ENCODE results near the gene LINC00632.

The LINC00632 gene

DNA sequence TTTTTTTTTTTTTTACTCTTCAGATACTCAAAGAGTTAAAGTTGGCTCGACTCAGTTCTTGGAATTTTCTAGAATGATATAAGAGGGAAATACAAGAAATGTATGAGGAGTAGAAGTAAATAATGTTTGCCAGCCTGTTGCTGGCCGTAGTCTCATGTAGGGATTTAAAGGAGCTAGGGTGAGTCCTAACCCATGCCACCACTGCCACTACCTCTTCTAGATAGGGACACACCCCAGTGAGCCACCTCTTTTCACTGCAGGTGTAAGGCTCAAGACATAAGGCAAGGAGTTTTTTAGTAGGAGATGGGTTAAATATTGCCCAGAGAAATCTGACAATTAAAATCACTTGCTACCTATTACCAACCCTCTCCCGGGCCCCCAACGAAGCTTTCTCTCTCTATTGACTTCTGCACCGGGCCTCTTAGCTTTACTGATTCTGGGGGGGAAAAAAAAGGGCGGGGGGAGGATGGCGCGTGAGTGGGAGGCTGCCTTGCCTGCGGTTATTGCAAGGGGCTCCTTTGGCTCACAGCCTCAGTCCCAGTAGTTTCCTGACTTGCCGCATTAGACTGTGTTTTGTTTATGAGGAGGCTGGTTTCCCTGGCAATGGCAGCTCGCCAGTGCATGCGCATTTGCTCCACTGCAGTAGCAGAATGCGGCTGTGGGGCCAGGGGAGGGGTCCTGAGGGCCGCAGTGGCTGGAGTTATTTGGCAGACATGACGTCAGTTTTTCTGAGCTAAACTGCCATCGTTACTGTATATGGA, 3.0 kb downstream of the LINC00632 start:
- H3K27me3 ChIP-seq (ENCODE audit: control insufficient read depth, insufficient read depth, low read length, poor library complexity, severe bottlenecking) = no peaks in the 10 kb centered on the region
- H3K9me3 ChIP-seq (ENCODE audit: control insufficient read depth, low read length) = no peaks in the 10 kb centered on the region
- H3K4me3 ChIP-seq (ENCODE audit: insufficient read depth, low read depth, low read length) = no peak overlapping the region
- peaks cover 4% of the 10 kb centered on the region for H3K4me1 ChIP-seq (ENCODE audit: control insufficient read depth, insufficient read depth, low read length)
- peak overlapping the region; percentile 79 for H3K27ac ChIP-seq (ENCODE audit: insufficient read depth, low read depth, low read length, poor library complexity, severe bottlenecking)
- H3K36me3 ChIP-seq (ENCODE audit: control insufficient read depth, insufficient read depth, low read length) = no peaks in the 10 kb centered on the region
- 17 to 18% methylated on average over 9 to 16 of the region's 16 CpGs for WGBS, 2 experiments

DNA sequence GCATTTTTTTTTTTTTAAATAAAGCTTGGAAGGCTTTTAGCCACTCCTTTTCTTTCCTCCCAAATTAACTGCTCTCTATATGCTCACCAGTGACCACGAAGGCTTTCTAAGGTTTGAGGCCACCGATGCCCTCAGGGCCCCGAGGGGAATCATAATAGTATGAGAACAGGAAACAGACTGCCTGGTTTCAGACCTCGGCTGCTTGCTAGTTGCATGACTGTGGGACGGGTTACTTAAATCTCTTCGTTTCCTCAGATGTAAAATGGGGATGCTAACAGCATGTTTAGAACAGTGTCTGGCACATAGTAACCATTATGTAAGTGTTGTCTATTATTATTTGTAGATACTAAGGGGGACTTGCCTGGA, 3.6 kb downstream of the LINC00632 start:
- Histone ChIP-seq H3K27me3 (ENCODE audit: control insufficient read depth, insufficient read depth, low read length, poor library complexity, severe bottlenecking) (no peaks in the 10 kb centered on the region), H3K9me3 (ENCODE audit: control insufficient read depth, low read length) (no peaks in the 10 kb centered on the region), H3K27ac (ENCODE audit: insufficient read depth, low read depth, low read length, poor library complexity, severe bottlenecking) (peak overlapping the region; percentile 54), H3K4me3 (ENCODE audit: insufficient read depth, low read depth, low read length) (no peak overlapping the region), H3K36me3 (ENCODE audit: control insufficient read depth, insufficient read depth, low read length) (no peaks in the 10 kb centered on the region), H3K4me1 (ENCODE audit: control insufficient read depth, insufficient read depth, low read length) (peaks cover 4% of the 10 kb centered on the region)
- WGBS, 2 experiments = 72 to 73% methylated on average over 6 of the region's 6 CpGs

DNA sequence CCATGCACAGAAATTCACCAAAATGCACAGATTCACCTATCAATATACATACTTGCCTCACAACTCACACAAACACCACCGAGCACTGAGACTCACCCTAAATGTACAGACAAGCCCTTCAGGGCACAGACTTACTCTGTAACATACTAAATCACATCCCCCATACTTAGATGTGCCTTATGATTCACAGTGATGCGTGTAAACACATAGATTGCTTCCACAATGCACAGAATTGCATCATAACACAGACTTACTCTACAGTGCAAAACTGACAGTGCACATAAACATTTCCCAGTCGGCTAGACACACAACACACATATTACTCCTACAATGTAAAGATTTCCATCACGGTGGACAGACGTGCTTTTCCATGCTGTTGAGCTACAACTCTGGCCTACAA, 6.2 kb downstream of the LINC00632 start:
- no peak overlapping the region for H3K27ac ChIP-seq (ENCODE audit: insufficient read depth, low read depth, low read length, poor library complexity, severe bottlenecking)
- no peaks in the 10 kb centered on the region for H3K9me3 ChIP-seq (ENCODE audit: control insufficient read depth, low read length)
- WGBS, 2 experiments = 91 to 93% methylated on average over 5 of the region's 5 CpGs
- no peaks in the 10 kb centered on the region for H3K36me3 ChIP-seq (ENCODE audit: control insufficient read depth, insufficient read depth, low read length)
- no peaks in the 10 kb centered on the region for H3K27me3 ChIP-seq (ENCODE audit: control insufficient read depth, insufficient read depth, low read length, poor library complexity, severe bottlenecking)
- no peak overlapping the region for H3K4me3 ChIP-seq (ENCODE audit: insufficient read depth, low read depth, low read length)
- H3K4me1 ChIP-seq (ENCODE audit: control insufficient read depth, insufficient read depth, low read length) = peaks cover 4% of the 10 kb centered on the region

DNA sequence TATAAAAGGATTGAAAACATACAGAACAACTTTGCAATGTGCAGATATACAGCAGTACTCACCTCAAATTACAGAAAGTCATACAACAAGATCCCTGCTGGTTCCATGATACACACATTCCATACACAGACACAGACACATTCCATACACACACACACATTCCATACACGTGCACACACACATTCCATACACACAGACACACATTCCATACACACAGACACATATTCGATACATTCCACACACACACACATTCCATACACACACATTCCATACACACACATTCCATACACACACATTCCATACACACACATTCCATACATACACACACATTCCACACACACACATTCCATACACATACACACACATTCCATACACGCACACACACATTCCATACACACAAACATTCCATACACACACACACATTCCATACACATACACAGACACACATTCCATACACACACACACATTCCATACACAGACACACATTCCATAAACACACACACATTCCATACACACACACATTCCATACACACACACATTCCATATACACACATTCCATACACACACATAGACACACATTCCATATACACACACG, 13.7 kb downstream of the LINC00632 start:
- Histone ChIP-seq H3K4me3 (ENCODE audit: insufficient read depth, low read depth, low read length) (no peak overlapping the region), H3K27me3 (ENCODE audit: control insufficient read depth, insufficient read depth, low read length, poor library complexity, severe bottlenecking) (no peaks in the 10 kb centered on the region), H3K27ac (ENCODE audit: insufficient read depth, low read depth, low read length, poor library complexity, severe bottlenecking) (peak overlapping the region; percentile 79), H3K9me3 (ENCODE audit: control insufficient read depth, low read length) (no peaks in the 10 kb centered on the region), H3K36me3 (ENCODE audit: control insufficient read depth, insufficient read depth, low read length) (no peaks in the 10 kb centered on the region), H3K4me1 (ENCODE audit: control insufficient read depth, insufficient read depth, low read length) (no peaks in the 10 kb centered on the region)
- 45 to 51% methylated on average over 4 of the region's 4 CpGs for WGBS, 2 experiments

DNA sequence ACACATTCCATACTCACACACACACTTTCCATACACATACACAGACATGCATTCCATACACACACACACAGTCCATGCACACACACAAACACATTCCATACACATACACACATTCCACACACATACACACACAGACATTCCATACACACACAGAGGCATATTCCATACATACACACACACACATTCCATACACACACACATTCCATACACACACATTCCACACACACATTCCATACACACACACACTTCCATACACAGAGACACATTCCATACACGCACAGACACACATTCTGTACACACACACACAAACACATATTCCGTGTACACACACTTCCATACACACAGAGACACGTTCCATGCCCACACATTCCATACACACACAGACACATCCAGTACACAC, 14.8 kb downstream of the LINC00632 start:
- H3K4me1 ChIP-seq (ENCODE audit: control insufficient read depth, insufficient read depth, low read length) = no peaks in the 10 kb centered on the region
- no peak overlapping the region for H3K27ac ChIP-seq (ENCODE audit: insufficient read depth, low read depth, low read length, poor library complexity, severe bottlenecking)
- WGBS, 2 experiments = 91 to 95% methylated on average over 3 of the region's 3 CpGs
- no peaks in the 10 kb centered on the region for H3K9me3 ChIP-seq (ENCODE audit: control insufficient read depth, low read length)
- no peak overlapping the region for H3K4me3 ChIP-seq (ENCODE audit: insufficient read depth, low read depth, low read length)
- no peaks in the 10 kb centered on the region for H3K36me3 ChIP-seq (ENCODE audit: control insufficient read depth, insufficient read depth, low read length)
- no peaks in the 10 kb centered on the region for H3K27me3 ChIP-seq (ENCODE audit: control insufficient read depth, insufficient read depth, low read length, poor library complexity, severe bottlenecking)

DNA sequence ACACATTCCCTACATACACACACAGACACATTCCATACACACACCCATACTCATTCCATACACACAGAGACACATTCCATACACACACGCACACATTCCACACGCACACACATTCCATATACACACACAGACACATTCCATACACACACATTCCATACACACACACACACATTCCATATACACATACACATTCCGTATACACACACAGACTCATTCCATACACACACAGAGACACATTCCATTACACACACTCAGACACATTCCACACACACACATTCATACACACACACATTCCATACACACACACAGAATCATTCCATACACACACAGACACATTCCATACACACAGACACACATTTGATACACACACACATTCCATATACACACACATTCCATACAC, 15.2 kb downstream of the LINC00632 start:
- WGBS, 2 experiments = 78 to 91% methylated on average over 3 of the region's 3 CpGs
- no peaks in the 10 kb centered on the region for H3K36me3 ChIP-seq (ENCODE audit: control insufficient read depth, insufficient read depth, low read length)
- H3K9me3 ChIP-seq (ENCODE audit: control insufficient read depth, low read length) = no peaks in the 10 kb centered on the region
- no peak overlapping the region for H3K27ac ChIP-seq (ENCODE audit: insufficient read depth, low read depth, low read length, poor library complexity, severe bottlenecking)
- H3K27me3 ChIP-seq (ENCODE audit: control insufficient read depth, insufficient read depth, low read length, poor library complexity, severe bottlenecking) = no peaks in the 10 kb centered on the region
- H3K4me3 ChIP-seq (ENCODE audit: insufficient read depth, low read depth, low read length) = no peak overlapping the region
- no peaks in the 10 kb centered on the region for H3K4me1 ChIP-seq (ENCODE audit: control insufficient read depth, insufficient read depth, low read length)

DNA sequence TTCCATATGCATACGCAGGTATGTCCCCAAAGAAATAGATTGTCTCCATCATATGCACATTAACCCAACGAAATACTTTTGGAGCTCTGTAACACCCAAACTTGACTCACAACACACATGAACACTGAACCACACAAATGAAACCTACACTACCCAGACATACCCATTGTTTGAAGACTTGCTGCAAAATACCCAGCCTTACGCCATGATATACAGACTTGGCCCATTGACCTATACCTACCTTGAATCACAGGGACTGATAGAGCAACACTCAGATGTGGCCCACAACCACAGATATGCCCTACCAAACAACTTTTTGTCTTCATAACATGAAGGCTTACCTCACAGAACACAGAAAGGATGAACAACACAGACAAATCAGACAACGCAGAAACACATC, 15.9 kb downstream of the LINC00632 start:
- Histone ChIP-seq H3K36me3 (ENCODE audit: control insufficient read depth, insufficient read depth, low read length) (no peaks in the 10 kb centered on the region), H3K27ac (ENCODE audit: insufficient read depth, low read depth, low read length, poor library complexity, severe bottlenecking) (no peak overlapping the region), H3K9me3 (ENCODE audit: control insufficient read depth, low read length) (no peaks in the 10 kb centered on the region), H3K4me1 (ENCODE audit: control insufficient read depth, insufficient read depth, low read length) (no peaks in the 10 kb centered on the region), H3K4me3 (ENCODE audit: insufficient read depth, low read depth, low read length) (no peak overlapping the region), H3K27me3 (ENCODE audit: control insufficient read depth, insufficient read depth, low read length, poor library complexity, severe bottlenecking) (no peaks in the 10 kb centered on the region)
- 93 to 96% methylated on average over 4 of the region's 4 CpGs for WGBS, 2 experiments

DNA sequence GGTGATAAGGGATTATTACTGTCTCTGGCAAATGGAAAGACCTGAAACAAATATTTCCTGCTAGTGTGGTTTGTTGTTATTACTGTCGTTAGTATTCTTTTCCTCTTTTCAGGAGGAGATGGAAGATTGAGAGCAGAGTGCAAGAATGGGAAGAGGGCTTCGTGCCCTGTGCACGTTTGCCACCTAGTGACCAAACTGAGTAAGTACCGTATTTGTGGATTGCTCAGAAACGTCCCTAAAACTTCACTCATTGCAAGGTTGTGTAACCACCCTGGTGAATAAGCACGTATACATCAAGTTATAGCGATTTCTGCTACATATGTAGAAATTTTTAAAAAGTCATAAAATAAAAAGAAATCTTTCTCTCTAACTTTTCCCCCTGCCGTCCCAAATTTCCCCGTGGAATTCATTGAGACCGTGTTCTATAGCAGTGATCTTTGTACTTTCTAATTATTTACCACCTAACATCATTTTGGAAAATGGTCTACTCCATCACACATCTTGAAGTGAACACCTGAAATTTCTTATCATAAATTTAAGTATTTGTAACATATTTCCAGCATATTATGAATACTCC, 24.3 kb downstream of the LINC00632 start:
- Histone ChIP-seq H3K27me3 (ENCODE audit: control insufficient read depth, insufficient read depth, low read length, poor library complexity, severe bottlenecking) (no peaks in the 10 kb centered on the region), H3K36me3 (ENCODE audit: control insufficient read depth, insufficient read depth, low read length) (no peaks in the 10 kb centered on the region), H3K4me3 (ENCODE audit: insufficient read depth, low read depth, low read length) (no peak overlapping the region), H3K9me3 (ENCODE audit: control insufficient read depth, low read length) (no peaks in the 10 kb centered on the region), H3K4me1 (ENCODE audit: control insufficient read depth, insufficient read depth, low read length) (no peaks in the 10 kb centered on the region), H3K27ac (ENCODE audit: insufficient read depth, low read depth, low read length, poor library complexity, severe bottlenecking) (no peak overlapping the region)
- 31 to 36% methylated on average over 8 to 10 of the region's 10 CpGs for WGBS, 2 experiments

DNA sequence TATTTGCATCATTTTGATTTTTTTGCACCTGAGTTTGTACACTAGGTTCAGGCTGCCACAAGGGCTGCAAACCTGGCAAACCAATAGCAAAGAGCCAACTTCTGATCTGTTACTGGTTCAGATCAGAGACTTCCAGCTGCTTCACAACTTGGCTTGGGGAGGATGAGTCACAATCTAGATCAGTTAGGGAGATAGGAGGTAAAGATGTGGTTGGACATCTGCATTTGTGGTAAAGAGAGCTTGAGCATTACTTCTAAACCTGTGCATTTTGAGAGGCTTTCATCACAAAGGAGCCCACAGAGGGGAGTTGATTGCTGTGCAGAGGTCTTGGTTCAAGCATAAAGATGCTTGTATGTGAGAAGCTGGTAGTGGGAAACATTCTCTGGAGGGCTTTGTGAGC, 34.5 kb downstream of the LINC00632 start:
- no peaks in the 10 kb centered on the region for H3K9me3 ChIP-seq (ENCODE audit: control insufficient read depth, low read length)
- no peak overlapping the region for H3K4me3 ChIP-seq (ENCODE audit: insufficient read depth, low read depth, low read length)
- no peaks in the 10 kb centered on the region for H3K4me1 ChIP-seq (ENCODE audit: control insufficient read depth, insufficient read depth, low read length)
- no peak overlapping the region for H3K27ac ChIP-seq (ENCODE audit: insufficient read depth, low read depth, low read length, poor library complexity, severe bottlenecking)
- no peaks in the 10 kb centered on the region for H3K27me3 ChIP-seq (ENCODE audit: control insufficient read depth, insufficient read depth, low read length, poor library complexity, severe bottlenecking)
- no peaks in the 10 kb centered on the region for H3K36me3 ChIP-seq (ENCODE audit: control insufficient read depth, insufficient read depth, low read length)

DNA sequence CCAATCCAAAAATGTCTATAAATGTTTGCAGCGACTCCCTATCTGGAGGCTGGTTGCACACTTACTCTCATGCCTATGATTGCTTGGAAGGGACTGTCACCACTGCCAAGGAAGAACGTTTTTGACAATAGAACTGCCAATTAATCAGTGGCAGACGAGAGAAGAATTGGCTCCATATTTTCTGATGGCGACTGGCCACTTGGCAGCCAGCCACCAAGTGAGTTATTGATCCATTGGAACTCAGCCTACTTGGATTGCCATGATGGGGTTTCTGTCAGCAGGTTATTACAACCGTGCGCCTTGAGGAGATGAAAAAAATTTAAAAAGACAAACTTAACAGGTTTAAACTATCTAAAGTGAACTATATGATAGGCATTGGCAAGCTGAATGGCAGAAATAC, 47.4 kb downstream of the LINC00632 start:
- 72 to 77% methylated on average over 4 to 6 of the region's 6 CpGs for WGBS, 2 experiments
- H3K4me1 ChIP-seq (ENCODE audit: control insufficient read depth, insufficient read depth, low read length) = no peaks in the 10 kb centered on the region
- H3K27ac ChIP-seq (ENCODE audit: insufficient read depth, low read depth, low read length, poor library complexity, severe bottlenecking) = no peak overlapping the region
- no peaks in the 10 kb centered on the region for H3K36me3 ChIP-seq (ENCODE audit: control insufficient read depth, insufficient read depth, low read length)
- H3K4me3 ChIP-seq (ENCODE audit: insufficient read depth, low read depth, low read length) = no peak overlapping the region
- no peaks in the 10 kb centered on the region for H3K9me3 ChIP-seq (ENCODE audit: control insufficient read depth, low read length)
- no peaks in the 10 kb centered on the region for H3K27me3 ChIP-seq (ENCODE audit: control insufficient read depth, insufficient read depth, low read length, poor library complexity, severe bottlenecking)

All from ectodermal cell (in vitro differentiated cells).